Right lobe of liver (tissue), 4 donors: ENCODE measurements around the gene SMIM43.

Source experiments
- CTCF ChIP-seq, 4 donors: fragments of 200-600 bp in 3 of 4; fragments of 450-650 bp in 1 of 4; IDR thresholded peaks; one replicate each; pipeline versions ENCODE4 v1.5.1 to v1.8.0; 2016 to 2022; ENCODE audit warnings: antibody characterized with exemption in 4 of 4, mild to moderate bottlenecking in 2 of 4
- POLR2A ChIP-seq: fragments of 450-650 bp; IDR thresholded peaks from one replicate; pipeline ENCODE4 v1.6.1; 2017; ENCODE audit warnings: antibody characterized with exemption, mild to moderate bottlenecking
- donor health status: DM: no; HTN: no; CAD: no.
- donor health status: DM: no; HTN: no; CAD: no.
- donor health status: DM: no; HTN: yes; CAD: no.

GRCh38 chr4:121712783-121713182 is 52.2 kb downstream of the SMIM43 start:
- TF ChIP-seq CTCF (IDR thresholded peaks at IDR 0.05) (no peak), POLR2A (no peak)
